Osteocyte (in vitro differentiated cells): ENCODE results near the gene ENTREP1. TPM values are rescaled to one million over a fixed set of nuclear protein-coding genes. Genes with fewer than 3 reads are reported as not detected.

ENCODE experiments used
- DNase-seq: peaks from one replicate; pipeline ENCODE4 v3.0.0; 2021; ENCODE audit warnings: mixed read lengths; ENCODE audit not compliant: unreplicated experiment; ENCODE audit errors: extremely low spot score
- H3K27ac Mint-ChIP-seq: one replicate; pipeline ENCODE4 v1.8.0; 2021; ENCODE audit warnings: mild to moderate bottlenecking, mixed read lengths; ENCODE audit not compliant: unreplicated experiment
- H3K27me3 Mint-ChIP-seq: one replicate; pipeline ENCODE4 v1.8.0; 2021; ENCODE audit warnings: mixed read lengths; ENCODE audit not compliant: unreplicated experiment
- H3K36me3 Mint-ChIP-seq: one replicate; pipeline ENCODE4 v1.8.0; 2021; ENCODE audit warnings: mixed read lengths; ENCODE audit not compliant: unreplicated experiment
- H3K4me1 Mint-ChIP-seq: one replicate; pipeline ENCODE4 v1.8.0; 2021; ENCODE audit warnings: mixed read lengths; ENCODE audit not compliant: unreplicated experiment
- H3K4me3 Mint-ChIP-seq: one replicate; pipeline ENCODE4 v1.8.0; 2021; ENCODE audit warnings: mild to moderate bottlenecking, moderate library complexity, mixed read lengths; ENCODE audit not compliant: unreplicated experiment
- H3K9me3 Mint-ChIP-seq: one replicate; pipeline ENCODE4 v1.8.0; 2021; ENCODE audit warnings: mixed read lengths; ENCODE audit not compliant: unreplicated experiment
- total RNA-seq: library from RNA; stranded (reverse); gene quantifications from 2 replicates; pipeline ENCODE4 v1.2.1, GENCODE V29; 2021
- TF ChIP-seq, protein P1 (sequence below): fragments of 200-600 bp; sonication (generic); IDR thresholded peaks from 2 replicates; pipeline ENCODE4 v1.5.0; 2021; ENCODE audit warnings: antibody characterized with exemption, mild to moderate bottlenecking, moderate library complexity

The ENTREP1 gene
- total RNA-seq, 1 donor from 2014 or later: 0.24 TPM

DNA sequence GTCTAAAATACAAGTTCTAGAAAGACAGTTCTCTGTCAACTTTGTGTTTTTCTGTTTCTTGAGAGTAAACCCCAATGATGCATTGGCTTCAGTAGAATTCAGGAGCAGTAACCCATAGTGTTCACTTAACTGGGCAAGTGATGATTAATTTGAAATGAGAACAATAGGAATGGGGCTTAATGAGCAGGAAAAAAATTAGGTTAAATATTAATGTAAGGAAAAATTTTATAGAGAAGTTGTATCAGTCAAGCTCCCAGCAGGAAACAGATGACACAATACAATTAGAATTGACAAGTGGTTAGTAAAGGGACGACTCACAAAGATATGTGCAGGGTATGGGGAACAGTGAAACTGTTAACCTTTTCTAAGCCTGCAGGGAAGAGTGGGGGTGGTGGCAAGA is 38.2 kb downstream of the ENTREP1 start:
- Mint-ChIP-seq H3K36me3 (no peaks in the 10 kb centered on the region), H3K9me3 (peaks cover 3% of the 10 kb centered on the region), H3K27ac (no peak overlapping the region), H3K27me3 (peaks cover 66% of the 10 kb centered on the region), H3K4me3 (no peak overlapping the region), H3K4me1 (no peaks in the 10 kb centered on the region)
- TF ChIP-seq, protein P1, sequence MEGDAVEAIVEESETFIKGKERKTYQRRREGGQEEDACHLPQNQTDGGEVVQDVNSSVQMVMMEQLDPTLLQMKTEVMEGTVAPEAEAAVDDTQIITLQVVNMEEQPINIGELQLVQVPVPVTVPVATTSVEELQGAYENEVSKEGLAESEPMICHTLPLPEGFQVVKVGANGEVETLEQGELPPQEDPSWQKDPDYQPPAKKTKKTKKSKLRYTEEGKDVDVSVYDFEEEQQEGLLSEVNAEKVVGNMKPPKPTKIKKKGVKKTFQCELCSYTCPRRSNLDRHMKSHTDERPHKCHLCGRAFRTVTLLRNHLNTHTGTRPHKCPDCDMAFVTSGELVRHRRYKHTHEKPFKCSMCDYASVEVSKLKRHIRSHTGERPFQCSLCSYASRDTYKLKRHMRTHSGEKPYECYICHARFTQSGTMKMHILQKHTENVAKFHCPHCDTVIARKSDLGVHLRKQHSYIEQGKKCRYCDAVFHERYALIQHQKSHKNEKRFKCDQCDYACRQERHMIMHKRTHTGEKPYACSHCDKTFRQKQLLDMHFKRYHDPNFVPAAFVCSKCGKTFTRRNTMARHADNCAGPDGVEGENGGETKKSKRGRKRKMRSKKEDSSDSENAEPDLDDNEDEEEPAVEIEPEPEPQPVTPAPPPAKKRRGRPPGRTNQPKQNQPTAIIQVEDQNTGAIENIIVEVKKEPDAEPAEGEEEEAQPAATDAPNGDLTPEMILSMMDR: no peak
- DNase-seq: no peak

DNA sequence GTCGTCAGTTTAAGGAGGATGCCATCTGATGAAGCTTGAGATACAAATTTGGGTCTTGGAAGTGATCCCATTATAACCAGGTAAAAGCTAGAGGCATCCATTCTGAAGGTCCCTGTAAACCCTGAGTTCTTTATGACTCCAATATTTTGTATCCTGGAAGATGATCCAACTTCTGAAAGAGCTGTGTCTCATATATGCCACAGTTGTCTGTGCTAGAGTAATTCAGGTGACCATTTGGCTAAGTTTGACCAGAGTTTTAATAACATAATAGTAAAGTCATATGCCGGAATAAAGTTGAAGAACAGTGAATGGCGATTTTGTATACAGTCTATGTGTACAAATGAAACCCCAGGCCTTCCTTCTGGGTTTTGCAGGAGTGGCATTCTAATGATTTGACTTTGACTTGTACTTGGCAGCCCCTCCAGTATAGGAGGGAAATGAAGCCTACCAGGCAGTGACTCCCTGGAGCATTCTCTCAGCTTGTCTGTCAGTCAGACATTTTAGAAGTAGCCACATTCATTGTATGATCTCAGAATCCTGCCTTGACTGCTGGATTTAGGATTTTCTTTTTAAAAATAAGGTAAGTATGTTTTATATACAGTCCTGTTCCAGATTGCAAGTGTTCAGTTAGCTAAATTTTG is 39.6 kb downstream of the ENTREP1 start:
- Mint-ChIP-seq H3K9me3 (peaks cover 7% of the 10 kb centered on the region), H3K27me3 (peaks cover 65% of the 10 kb centered on the region), H3K4me3 (no peak overlapping the region), H3K4me1 (no peaks in the 10 kb centered on the region), H3K36me3 (no peaks in the 10 kb centered on the region), H3K27ac (no peak overlapping the region)
- DNase-seq: no peak
- TF ChIP-seq, protein P1: no peak

DNA sequence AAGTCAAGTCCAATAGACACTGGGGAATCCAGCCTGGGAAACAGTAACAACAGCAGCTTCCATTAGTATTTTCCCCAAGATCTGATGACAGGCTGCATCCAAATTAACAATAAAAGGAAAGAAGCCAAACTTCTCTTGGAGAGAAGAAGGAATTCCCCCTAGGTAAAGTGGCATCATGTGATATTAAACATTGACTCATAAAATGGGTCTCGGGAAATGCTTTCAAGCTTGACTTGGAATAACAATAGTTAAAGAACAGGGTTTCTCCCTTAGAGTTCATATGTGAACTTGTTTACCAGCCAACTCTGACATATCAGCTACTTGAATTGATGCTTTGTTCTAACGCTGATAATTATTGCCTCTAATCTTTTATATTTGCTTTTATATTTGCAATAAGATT is 45.4 kb downstream of the ENTREP1 start:
- no peaks in the 10 kb centered on the region for H3K36me3 Mint-ChIP-seq
- no peak for DNase-seq
- H3K4me1 Mint-ChIP-seq: no peaks in the 10 kb centered on the region
- H3K27me3 Mint-ChIP-seq: peaks cover 24% of the 10 kb centered on the region
- H3K9me3 Mint-ChIP-seq: peaks cover 7% of the 10 kb centered on the region
- TF ChIP-seq, protein P1: no peak
- no peak overlapping the region for H3K27ac Mint-ChIP-seq
- H3K4me3 Mint-ChIP-seq: no peak overlapping the region

DNA sequence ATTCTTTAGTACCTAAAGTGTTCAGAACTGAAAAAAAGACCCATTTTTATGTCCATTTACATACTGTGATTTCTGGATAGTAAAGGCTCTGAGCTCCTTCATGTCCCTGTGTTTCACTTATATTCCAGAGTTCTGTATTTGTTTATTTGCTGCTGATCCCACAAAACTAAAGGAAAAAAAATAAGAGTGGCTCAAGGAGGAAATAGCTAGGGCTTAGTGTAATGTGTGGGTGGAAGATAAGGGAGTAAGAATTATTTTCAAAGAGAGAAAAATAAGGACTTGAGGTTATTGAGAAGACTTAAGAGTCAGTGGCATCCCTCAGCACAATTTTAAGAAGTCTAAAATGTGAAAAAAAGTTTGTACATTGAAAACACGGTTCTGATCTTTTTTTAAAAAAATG is 46.0 kb downstream of the ENTREP1 start:
- Mint-ChIP-seq H3K36me3 (no peaks in the 10 kb centered on the region), H3K9me3 (peaks cover 7% of the 10 kb centered on the region), H3K4me3 (no peak overlapping the region), H3K27me3 (peaks cover 21% of the 10 kb centered on the region), H3K27ac (no peak overlapping the region), H3K4me1 (no peaks in the 10 kb centered on the region)
- no peak for DNase-seq
- TF ChIP-seq, protein P1: no peak

DNA sequence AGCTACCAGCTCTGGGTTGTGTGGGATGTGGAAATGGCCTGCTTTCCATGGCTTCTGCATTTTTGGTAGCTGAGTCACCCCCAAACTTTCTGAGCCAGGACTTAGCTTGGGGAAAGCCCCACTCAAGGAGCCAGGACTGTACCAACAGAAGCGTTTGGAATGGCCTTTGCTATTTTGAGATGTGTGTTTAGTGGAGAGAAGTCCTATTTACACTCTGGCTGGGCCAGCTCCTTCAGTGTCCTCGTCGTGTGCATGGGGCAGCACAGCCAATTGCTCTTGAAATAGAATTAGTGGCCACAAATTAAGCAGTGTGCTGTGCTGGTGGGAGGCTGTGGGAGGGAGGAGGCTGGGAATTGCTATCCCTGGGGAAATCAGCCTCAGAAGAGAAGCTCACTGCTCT is 51.6 kb downstream of the ENTREP1 start:
- Mint-ChIP-seq H3K36me3 (no peaks in the 10 kb centered on the region), H3K9me3 (no peaks in the 10 kb centered on the region), H3K4me3 (no peak overlapping the region), H3K4me1 (peaks cover 33% of the 10 kb centered on the region), H3K27me3 (peaks cover 4% of the 10 kb centered on the region), H3K27ac (no peak overlapping the region)
- no peak for DNase-seq
- TF ChIP-seq, protein P1: no peak
